ENCODE results near the gene ADAT2. TPM values are rescaled to one million over a fixed set of nuclear protein-coding genes. Genes with fewer than 3 reads are reported as not detected.

The ADAT2 gene
- total RNA-seq, 1 experiment from 2014 or later: 18.4 TPM

GRCh38 chr6:143441010-143441409 lies 9.5 kb downstream of the ADAT2 start:
- peaks cover 71% of the 10 kb centered on the region for H3K79me2 ChIP-seq (ENCODE audit: insufficient read depth, low read length)
- no peak overlapping the region for H3K9ac ChIP-seq (ENCODE audit: low read length)
- H3K27ac ChIP-seq (ENCODE audit: low read depth, low read length): no peak overlapping the region
- no peak overlapping the region for H2AFZ ChIP-seq (ENCODE audit: low read depth, low read length, poor library complexity, severe bottlenecking)
- H3K4me1 ChIP-seq (ENCODE audit: control insufficient read depth in 1 of 2, insufficient read depth in 2 of 2, low read length in 2 of 2): no peaks in the 10 kb centered on the region
- no peak overlapping the region for H3K4me3 ChIP-seq (replicated peaks in 1 of 2; ENCODE audit: low read depth in 1 of 2, low read length in 2 of 2)
- no peaks in the 10 kb centered on the region for H3K9me3 ChIP-seq (ENCODE audit: control insufficient read depth in 1 of 2, insufficient read depth in 1 of 2, low read depth in 1 of 2, low read length in 2 of 2)
- intact Hi-C loops (cut with micrococcal nuclease): no loop called here
- no peaks in the 10 kb centered on the region for H3K9me2 ChIP-seq (ENCODE audit: insufficient read depth)
- ATAC-seq: no peak
- no peak for TF ChIP-seq TCF7L2 (IDR thresholded peaks at IDR 0.05; ENCODE audit: borderline replicate concordance, extremely low read depth, insufficient read depth, insufficient read length)
- no peak for TF ChIP-seq MAX (IDR thresholded peaks at IDR 0.05)
- no peak for TF ChIP-seq JUND (IDR thresholded peaks at IDR 0.05)
- TF ChIP-seq, protein P1, sequence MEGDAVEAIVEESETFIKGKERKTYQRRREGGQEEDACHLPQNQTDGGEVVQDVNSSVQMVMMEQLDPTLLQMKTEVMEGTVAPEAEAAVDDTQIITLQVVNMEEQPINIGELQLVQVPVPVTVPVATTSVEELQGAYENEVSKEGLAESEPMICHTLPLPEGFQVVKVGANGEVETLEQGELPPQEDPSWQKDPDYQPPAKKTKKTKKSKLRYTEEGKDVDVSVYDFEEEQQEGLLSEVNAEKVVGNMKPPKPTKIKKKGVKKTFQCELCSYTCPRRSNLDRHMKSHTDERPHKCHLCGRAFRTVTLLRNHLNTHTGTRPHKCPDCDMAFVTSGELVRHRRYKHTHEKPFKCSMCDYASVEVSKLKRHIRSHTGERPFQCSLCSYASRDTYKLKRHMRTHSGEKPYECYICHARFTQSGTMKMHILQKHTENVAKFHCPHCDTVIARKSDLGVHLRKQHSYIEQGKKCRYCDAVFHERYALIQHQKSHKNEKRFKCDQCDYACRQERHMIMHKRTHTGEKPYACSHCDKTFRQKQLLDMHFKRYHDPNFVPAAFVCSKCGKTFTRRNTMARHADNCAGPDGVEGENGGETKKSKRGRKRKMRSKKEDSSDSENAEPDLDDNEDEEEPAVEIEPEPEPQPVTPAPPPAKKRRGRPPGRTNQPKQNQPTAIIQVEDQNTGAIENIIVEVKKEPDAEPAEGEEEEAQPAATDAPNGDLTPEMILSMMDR (IDR thresholded peaks at IDR 0.05 in 2 of 3, conservative IDR thresholded peaks at IDR 0.05 in 1 of 3; ENCODE audit: borderline replicate concordance in 1 of 3, insufficient read depth in 1 of 3, low read depth in 2 of 3, low read length in 2 of 3): no peak
- no peak for TF ChIP-seq POLR2AphosphoS5 (IDR thresholded peaks at IDR 0.05; ENCODE audit: low read depth, low read length)
- TF ChIP-seq REST (IDR thresholded peaks at IDR 0.05; ENCODE audit: low read depth): no peak
- TF ChIP-seq SIN3A (IDR thresholded peaks at IDR 0.05; ENCODE audit: low read depth): no peak
- TF ChIP-seq EZH2phosphoT487 (IDR thresholded peaks at IDR 0.05; ENCODE audit: borderline replicate concordance): no peak
- no peak for TF ChIP-seq ZNF274 (IDR thresholded peaks at IDR 0.05; ENCODE audit: low read depth, low read length)
- no peak for TF ChIP-seq RAD21 (IDR thresholded peaks at IDR 0.05; ENCODE audit: low read depth)
- no peak for TF ChIP-seq ELF1 (IDR thresholded peaks at IDR 0.05; ENCODE audit: borderline replicate concordance, low read depth)
- no peak for TF ChIP-seq EZH2 (IDR thresholded peaks at IDR 0.05)
- no peak for TF ChIP-seq CBX3 (IDR thresholded peaks at IDR 0.05; ENCODE audit: low read depth)
- no TSS peak for BruUV-seq (replicated peaks)
- CTCF ChIA-PET: no interaction called here
- peaks cover 11 to 46% of the 10 kb centered on the region in 2 experiments; a peak in 3 of 4 replicates for H3K36me3 ChIP-seq (ENCODE audit: control insufficient read depth in 1 of 2, insufficient read depth in 2 of 2, low read length in 2 of 2)
- DNase-seq (ENCODE audit: low read depth, low spot score): no peak
- no peaks in the 10 kb centered on the region for H4K20me1 ChIP-seq (ENCODE audit: insufficient read depth)
- POLR2A ChIA-PET: no interaction called here
- H3K4me2 ChIP-seq (ENCODE audit: low read length): no peak overlapping the region
- RAD21 ChIA-PET (ENCODE audit: low non-redundant PET in 1 of 2, low total read pairs in 2 of 2, uncharacterized antibody in 2 of 2, unreplicated experiment in 2 of 2): no interaction called here
- H3K27me3 ChIP-seq (ENCODE audit: insufficient read depth, low read length): no peaks in the 10 kb centered on the region

All from HCT116 (cell line).